Suprapubic skin (tissue), 4 donors: ENCODE measurements around the gene VKORC1L1. TPM values are rescaled to one million over a fixed set of nuclear protein-coding genes. Genes with fewer than 3 reads are reported as not detected.
"Not testable (repeated sequence)": the region's sequence is repeated elsewhere in the genome, so short reads cannot be mapped to it uniquely, and the experiment has no call there.

ENCODE experiments used
- DNase-seq, 2 donors: peaks; one replicate each; pipeline ENCODE4 v3.0.0-alpha.2; 2019; ENCODE audit warnings: low spot score in 2 of 2
- H3K27ac ChIP-seq: fragments of 200-600 bp; sonication (generic); one replicate; pipeline ENCODE4 v1.5.1; 2019
- H3K27me3 ChIP-seq: fragments of 200-600 bp; sonication (generic); one replicate; pipeline ENCODE4 v1.5.1; 2019
- H3K36me3 ChIP-seq: fragments of 200-600 bp; sonication (generic); one replicate; pipeline ENCODE4 v1.5.1; 2019
- H3K4me1 ChIP-seq: fragments of 200-600 bp; sonication (generic); one replicate; pipeline ENCODE4 v1.5.1; 2019
- H3K4me3 ChIP-seq: fragments of 200-600 bp; sonication (generic); one replicate; pipeline ENCODE4 v1.5.1; 2019; ENCODE audit warnings: mild to moderate bottlenecking
- H3K9me3 ChIP-seq: fragments of 200-600 bp; sonication (generic); one replicate; pipeline ENCODE4 v1.5.1; 2019
- CTCF ChIP-seq, 2 donors: fragments of 200-600 bp in 1 of 2; fragments of 450-650 bp in 1 of 2; sonication (generic) in 1 of 2; IDR thresholded peaks; one replicate each; pipeline ENCODE4 v1.5.1; 2016 to 2019; ENCODE audit warnings: antibody characterized with exemption in 2 of 2, mild to moderate bottlenecking in 1 of 2, moderate library complexity in 1 of 2
- EP300 ChIP-seq: sonication (generic); formaldehyde crosslinking; IDR thresholded peaks from one replicate; pipeline ENCODE4 v1.6.1; 2017; ENCODE audit warnings: antibody characterized with exemption
- POLR2A ChIP-seq, 2 donors: fragments of 450-650 bp; IDR thresholded peaks; one replicate each; pipeline ENCODE4 v1.6.1; 2017; ENCODE audit warnings: antibody characterized with exemption in 2 of 2, mild to moderate bottlenecking in 2 of 2, moderate library complexity in 2 of 2
- POLR2AphosphoS5 ChIP-seq, 3 donors: sonication (generic); formaldehyde crosslinking; IDR thresholded peaks; one replicate each; pipeline ENCODE4 v1.6.1; 2017; ENCODE audit warnings: antibody characterized with exemption in 3 of 3
- WGBS: methylation state at CpG from one replicate; pipeline ENCODE4 v1.1.5; 2018; 5-methylcytosine and 5-hydroxymethylcytosine counted together
- total RNA-seq, 4 donors: library from RNA; depleted of rRNA; stranded (reverse); fragments of >200 nt; gene quantifications; one replicate each; pipeline ENCODE4 v1.1.0, GENCODE V29; 2016

Gene VKORC1L1
- total RNA-seq, 4 donors from 2014 or later, result 21.5 to 27.6 (median 24.2) TPM

DNA sequence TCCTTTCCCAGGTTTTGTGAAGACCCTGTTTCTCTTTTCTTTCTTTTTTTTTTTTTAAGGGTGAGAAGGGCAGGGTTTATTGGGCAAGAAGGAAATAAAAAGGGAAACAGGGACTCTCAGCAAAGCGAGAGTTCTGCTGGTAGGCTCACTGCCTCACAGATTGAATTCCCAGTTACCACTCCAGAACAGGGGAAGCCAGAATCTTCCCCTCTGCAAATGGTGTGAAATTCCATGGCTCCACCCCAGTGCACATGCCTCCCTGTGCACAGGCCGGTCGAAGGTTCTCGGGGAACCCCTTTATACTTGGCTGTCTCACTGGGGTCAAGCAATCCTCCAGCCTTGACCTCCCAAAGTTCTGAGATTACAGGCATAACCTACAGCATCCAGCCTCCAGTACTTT is 119.7 kb downstream of the VKORC1L1 start:
- Histone ChIP-seq H3K36me3 (no peaks in the 10 kb centered on the region), H3K27me3 (no peaks in the 10 kb centered on the region), H3K27ac (no peak overlapping the region), H3K4me1 (no peaks in the 10 kb centered on the region), H3K9me3 (no peaks in the 10 kb centered on the region), H3K4me3 (no peak overlapping the region)
- TF ChIP-seq CTCF (IDR thresholded peaks at IDR 0.05) (no peak), EP300 (no peak), POLR2AphosphoS5 (IDR thresholded peaks at IDR 0.05) (no peak)
- DNase-seq, result peak in 1 of 2 donors; percentile 37
- 90% methylated on average over 4 of the region's 4 CpGs for WGBS

GRCh38 chr7:65994984-65995383 is 122.1 kb downstream of the VKORC1L1 start:
- H3K27me3 ChIP-seq, H3K9me3 ChIP-seq, H3K27ac ChIP-seq, H3K36me3 ChIP-seq, H3K4me1 ChIP-seq, DNase-seq, H3K4me3 ChIP-seq: not testable (repeated sequence)
- 84% methylated on average over 1 of the region's 1 CpG for WGBS

- not testable (repeated sequence) for H3K4me3 ChIP-seq, DNase-seq, H3K27ac ChIP-seq, H3K27me3 ChIP-seq, H3K9me3 ChIP-seq, H3K36me3 ChIP-seq, H3K4me1 ChIP-seq
- 25% methylated on average over 1 of the region's 5 CpGs for WGBS
These were observed 128.0 kb downstream of the VKORC1L1 start for GRCh38 chr7:66000823-66001417.

GRCh38 chr7:66005115-66005671 is 132.3 kb downstream of the VKORC1L1 start:
- H3K4me1 ChIP-seq, H3K4me3 ChIP-seq, DNase-seq, H3K36me3 ChIP-seq, H3K27me3 ChIP-seq, H3K9me3 ChIP-seq, H3K27ac ChIP-seq: not testable (repeated sequence)
- WGBS, result 91% methylated on average over 8 of the region's 8 CpGs

DNA sequence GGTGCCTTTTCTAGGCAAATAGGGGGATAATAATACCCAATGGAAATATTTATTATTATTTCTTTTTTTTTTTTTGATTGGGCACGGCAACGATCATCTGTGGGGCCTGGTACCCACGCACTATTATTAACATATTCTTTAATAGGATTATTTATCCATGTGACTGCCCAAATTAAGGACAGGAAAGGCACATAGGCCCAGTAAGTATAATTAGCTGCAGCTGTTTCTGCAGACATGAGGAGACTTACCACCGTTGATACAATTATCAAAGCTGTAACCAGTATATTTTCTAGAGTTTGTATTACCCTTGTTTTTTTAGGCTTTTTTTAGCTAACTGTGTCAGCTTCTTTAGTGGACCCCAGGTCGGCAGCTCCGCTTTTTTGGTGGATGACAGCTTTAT is 134.4 kb downstream of the VKORC1L1 start:
- WGBS, result 80% methylated on average over 6 of the region's 6 CpGs
- Histone ChIP-seq H3K4me1 (no peaks in the 10 kb centered on the region), H3K9me3 (no peaks in the 10 kb centered on the region), H3K36me3 (no peaks in the 10 kb centered on the region), H3K27ac (no peak overlapping the region), H3K27me3 (no peaks in the 10 kb centered on the region), H3K4me3 (no peak overlapping the region)
- TF ChIP-seq POLR2A (IDR thresholded peaks at IDR 0.05) (no peak), CTCF (IDR thresholded peaks at IDR 0.05) (no peak), POLR2AphosphoS5 (IDR thresholded peaks at IDR 0.05) (no peak), EP300 (no peak)
- no peak for DNase-seq

Other genes starting within 250 kb of the VKORC1L1 start
- gene GUSB, start 109.1 kb downstream of the VKORC1L1 start, total RNA-seq, result 10 to 100 TPM; 10.7 to 27.1 (median 20.7) TPM
- 10 to 100 TPM; 14.3 to 30.8 (median 22.4) TPM for gene ASL, start 202.7 kb downstream of the VKORC1L1 start, total RNA-seq
- gene CRCP, start 241.8 kb downstream of the VKORC1L1 start, total RNA-seq, result 10 to 100 TPM; 33.8 to 67.2 (median 42.8) TPM